ENCODE measurements around the gene LRRTM4. TPM values are rescaled to one million over a fixed set of nuclear protein-coding genes. Genes with fewer than 3 reads are reported as not detected.

LRRTM4 gene
- total RNA-seq, 1 donor from 2014 or later: not detected

DNA sequence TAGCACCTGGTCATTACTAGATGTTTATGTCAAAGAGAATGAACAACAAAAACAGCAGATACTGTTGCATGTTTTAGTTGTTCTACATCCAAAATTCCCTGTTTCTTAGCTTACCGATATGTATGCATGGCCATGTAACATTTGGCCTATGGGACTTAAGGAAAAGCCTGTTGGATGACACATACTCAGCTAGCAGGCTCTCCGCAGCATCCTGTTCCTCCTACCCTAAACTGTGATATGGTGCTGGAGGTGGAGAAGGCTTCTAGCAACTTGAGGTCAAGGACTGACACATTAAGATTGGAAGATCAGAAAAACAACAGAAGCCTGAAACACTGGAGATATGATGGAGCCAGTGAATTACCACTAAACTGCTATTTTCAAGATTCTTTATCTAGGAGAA is 537.8 kb downstream of the LRRTM4 start:
- H3K4me3 Mint-ChIP-seq: no peak overlapping the region
- H3K9me3 Mint-ChIP-seq: no peaks in the 10 kb centered on the region
- no peak for DNase-seq
- ATAC-seq (ENCODE audit: low read depth): no peak
- no peaks in the 10 kb centered on the region for H3K4me1 Mint-ChIP-seq
- H3K36me3 Mint-ChIP-seq (ENCODE audit: low read depth): no peaks in the 10 kb centered on the region
- CTCF ChIA-PET: no interaction called here
- POLR2A ChIA-PET: no interaction called here
- H3K27ac Mint-ChIP-seq: no peak overlapping the region
- no peaks in the 10 kb centered on the region for H3K27me3 Mint-ChIP-seq
- no peak for TF ChIP-seq CTCF (IDR thresholded peaks at IDR 0.05)
- intact Hi-C loops (cut with micrococcal nuclease): no loop called here

DNA sequence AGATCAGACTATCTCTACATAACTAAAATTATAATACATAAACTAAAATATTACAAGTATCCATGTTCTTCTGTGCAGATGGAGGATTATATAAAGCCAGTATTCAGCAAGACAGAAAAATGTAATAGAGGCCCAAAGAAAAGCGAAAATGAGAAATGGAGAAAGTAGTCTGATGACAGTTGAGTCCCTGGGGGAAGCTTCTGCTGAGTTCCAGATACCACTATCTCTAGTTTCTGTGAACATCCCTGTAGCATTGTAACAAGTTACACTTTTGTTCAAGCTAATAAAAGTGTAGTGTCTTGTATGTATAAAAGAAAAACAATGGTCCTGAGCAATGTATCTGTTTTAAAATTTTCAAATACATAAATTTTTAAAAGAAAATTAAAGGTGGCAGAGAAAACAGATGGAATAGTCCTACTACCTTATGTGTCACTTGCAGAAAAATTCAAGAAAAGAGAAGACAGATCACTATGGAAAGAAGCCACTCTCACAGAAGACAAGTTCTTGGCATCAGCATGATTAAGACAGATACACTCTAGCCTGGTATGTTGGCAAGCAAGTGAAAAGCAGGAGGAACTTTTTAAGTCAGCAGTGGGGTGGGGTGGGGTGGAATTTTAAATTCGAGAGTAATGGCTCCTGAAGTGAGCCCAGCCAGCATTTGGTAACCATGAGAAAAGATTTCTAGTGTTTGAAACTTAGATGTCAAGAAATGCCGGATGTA is 541.9 kb downstream of the LRRTM4 start:
- ChIA-PET POLR2A (no interaction called here), CTCF (no interaction called here)
- Mint-ChIP-seq H3K9me3 (peaks cover 7% of the 10 kb centered on the region), H3K4me1 (no peaks in the 10 kb centered on the region), H3K36me3 (ENCODE audit: low read depth) (no peaks in the 10 kb centered on the region), H3K27ac (no peak overlapping the region), H3K4me3 (no peak overlapping the region), H3K27me3 (no peaks in the 10 kb centered on the region)
- ATAC-seq (ENCODE audit: low read depth): no peak
- no peak for TF ChIP-seq CTCF (IDR thresholded peaks at IDR 0.05)
- intact Hi-C loops (cut with micrococcal nuclease): no loop called here
- no peak for DNase-seq

- Mint-ChIP-seq H3K4me1 (no peaks in the 10 kb centered on the region), H3K36me3 (ENCODE audit: low read depth) (no peaks in the 10 kb centered on the region), H3K4me3 (no peak overlapping the region), H3K9me3 (peaks cover 10% of the 10 kb centered on the region), H3K27ac (no peak overlapping the region), H3K27me3 (no peaks in the 10 kb centered on the region)
- POLR2A ChIA-PET: no interaction called here
- ATAC-seq (ENCODE audit: low read depth): no peak
- intact Hi-C loops (cut with micrococcal nuclease): no loop called here
- DNase-seq: no peak
- TF ChIP-seq CTCF (IDR thresholded peaks at IDR 0.05): no peak
- CTCF ChIA-PET: no interaction called here
Measured at GRCh38 chr2:76977846-76978727, 544.1 kb downstream of the LRRTM4 start.

DNA sequence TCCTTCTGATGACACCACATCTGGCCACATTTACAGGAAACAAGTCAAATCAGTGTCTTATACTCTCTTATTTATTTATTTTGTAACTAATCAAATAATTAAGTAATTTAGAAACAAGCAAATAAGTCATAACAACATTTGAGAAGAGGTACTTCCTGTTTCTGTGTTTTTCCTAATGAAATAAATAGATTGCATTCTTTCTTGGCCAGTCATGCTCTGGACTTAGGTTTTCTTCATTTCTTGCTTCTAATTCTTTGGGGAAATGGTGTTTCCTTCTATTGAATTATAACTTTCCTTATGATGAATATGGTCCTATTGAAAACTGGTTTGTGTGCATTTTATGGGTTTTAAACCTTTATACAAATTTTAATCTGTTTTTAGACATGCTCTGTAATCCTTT is 546.4 kb downstream of the LRRTM4 start:
- POLR2A ChIA-PET: no interaction called here
- CTCF ChIA-PET: no interaction called here
- TF ChIP-seq CTCF (IDR thresholded peaks at IDR 0.05): no peak

DNA sequence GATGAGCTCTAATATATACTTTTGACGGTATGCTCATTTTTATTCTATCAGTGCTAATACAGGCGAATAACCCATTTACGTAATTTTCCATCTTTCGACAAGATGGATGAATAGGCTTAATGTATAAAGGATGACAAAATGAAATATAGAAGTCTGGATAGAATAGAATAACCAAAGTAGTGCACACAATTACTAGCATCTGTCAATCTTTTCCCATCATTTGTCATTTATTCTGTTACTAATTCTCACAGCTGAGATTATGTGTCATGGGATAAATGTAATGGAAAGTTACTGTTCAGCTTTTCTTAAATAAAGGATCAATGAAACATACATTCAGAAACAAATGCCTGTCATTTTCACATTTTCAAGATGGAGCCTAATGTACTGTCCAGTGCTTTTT is 548.6 kb downstream of the LRRTM4 start:
- Mint-ChIP-seq H3K36me3 (ENCODE audit: low read depth) (no peaks in the 10 kb centered on the region), H3K27me3 (no peaks in the 10 kb centered on the region), H3K27ac (no peak overlapping the region), H3K4me3 (no peak overlapping the region), H3K4me1 (no peaks in the 10 kb centered on the region), H3K9me3 (peaks cover 13% of the 10 kb centered on the region)
- POLR2A ChIA-PET: no interaction called here
- ATAC-seq (ENCODE audit: low read depth): no peak
- intact Hi-C loops (cut with micrococcal nuclease): no loop called here
- TF ChIP-seq CTCF (IDR thresholded peaks at IDR 0.05): no peak
- DNase-seq: no peak
- CTCF ChIA-PET: no interaction called here

More for the DNA sequence above, 546.4 kb downstream of the LRRTM4 start:
- Mint-ChIP-seq H3K27ac (no peak overlapping the region), H3K4me3 (no peak overlapping the region), H3K27me3 (no peaks in the 10 kb centered on the region), H3K4me1 (no peaks in the 10 kb centered on the region), H3K36me3 (ENCODE audit: low read depth) (no peaks in the 10 kb centered on the region), H3K9me3 (peaks cover 13% of the 10 kb centered on the region)
- intact Hi-C loops (cut with micrococcal nuclease): no loop called here
- ATAC-seq (ENCODE audit: low read depth): no peak
- no peak for DNase-seq

Data from activated B cell treated with CpG ODN at 0.5 μM for 24 hours (primary cell).